HG02870 (cell line): Measurements from ENCODE around the gene GPR82.
A peak's percentile ranks its signal among the peaks of the same experiment; 100 is the strongest.
"Not testable (repeated sequence)": the region's sequence is repeated elsewhere in the genome, so short reads cannot be mapped to it uniquely, and the experiment has no call there.

ENCODE experiments used
- ATAC-seq: cut with Tn5 transposase; IDR thresholded peaks from one replicate; pipeline ENCODE4 v1.9.1; 2021; ENCODE audit warnings: mild to moderate bottlenecking, moderate library complexity; ENCODE audit not compliant: unreplicated experiment

GPR82 gene, protein sequence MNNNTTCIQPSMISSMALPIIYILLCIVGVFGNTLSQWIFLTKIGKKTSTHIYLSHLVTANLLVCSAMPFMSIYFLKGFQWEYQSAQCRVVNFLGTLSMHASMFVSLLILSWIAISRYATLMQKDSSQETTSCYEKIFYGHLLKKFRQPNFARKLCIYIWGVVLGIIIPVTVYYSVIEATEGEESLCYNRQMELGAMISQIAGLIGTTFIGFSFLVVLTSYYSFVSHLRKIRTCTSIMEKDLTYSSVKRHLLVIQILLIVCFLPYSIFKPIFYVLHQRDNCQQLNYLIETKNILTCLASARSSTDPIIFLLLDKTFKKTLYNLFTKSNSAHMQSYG

DNA sequence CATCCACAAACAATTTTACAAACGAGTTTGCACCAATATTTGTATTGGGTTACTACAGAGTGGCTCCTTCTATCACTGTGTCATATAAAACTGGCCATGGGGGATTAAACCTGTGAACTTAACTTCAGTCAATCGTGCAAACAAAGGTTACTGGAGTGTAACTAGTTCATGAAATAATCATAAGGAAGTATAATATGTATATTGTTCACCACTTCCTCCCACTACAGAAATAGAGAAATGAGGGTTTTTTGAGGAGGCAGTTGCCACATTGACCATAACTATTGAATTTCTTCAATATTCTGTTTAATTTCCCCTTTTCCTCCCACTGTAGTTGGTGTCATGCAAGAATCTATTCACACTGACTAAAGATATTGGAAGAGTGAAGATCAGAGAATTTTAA is at the start of gene GPR82:
Gene GPR82, plus strand, starts transcription at position 356 of the 400 bp plus-strand sequence. CDS start 2,846 bp downstream, outside the sequence.
- no peak for ATAC-seq

DNA sequence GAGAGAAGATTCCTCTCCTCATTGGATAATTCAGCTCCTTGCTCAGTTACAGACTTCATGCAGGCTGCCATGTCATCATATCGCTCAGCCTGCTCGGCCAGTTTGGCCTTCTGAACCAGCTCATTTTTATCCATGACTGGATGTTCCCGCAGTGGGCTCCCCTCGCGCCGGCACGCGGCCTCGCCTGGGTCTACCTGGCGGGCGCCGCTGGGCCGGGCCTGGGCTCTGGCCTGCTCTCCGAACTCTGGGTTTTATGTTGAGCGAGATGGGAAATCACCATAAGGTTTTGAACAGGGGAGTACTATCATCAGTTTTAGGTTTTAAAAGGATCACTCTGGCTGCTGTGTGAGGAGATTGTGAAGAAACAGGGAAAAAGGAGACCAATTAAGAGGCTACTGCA is 47.6 kb upstream of the GPR82 start:
- ATAC-seq = not testable (repeated sequence)

DNA sequence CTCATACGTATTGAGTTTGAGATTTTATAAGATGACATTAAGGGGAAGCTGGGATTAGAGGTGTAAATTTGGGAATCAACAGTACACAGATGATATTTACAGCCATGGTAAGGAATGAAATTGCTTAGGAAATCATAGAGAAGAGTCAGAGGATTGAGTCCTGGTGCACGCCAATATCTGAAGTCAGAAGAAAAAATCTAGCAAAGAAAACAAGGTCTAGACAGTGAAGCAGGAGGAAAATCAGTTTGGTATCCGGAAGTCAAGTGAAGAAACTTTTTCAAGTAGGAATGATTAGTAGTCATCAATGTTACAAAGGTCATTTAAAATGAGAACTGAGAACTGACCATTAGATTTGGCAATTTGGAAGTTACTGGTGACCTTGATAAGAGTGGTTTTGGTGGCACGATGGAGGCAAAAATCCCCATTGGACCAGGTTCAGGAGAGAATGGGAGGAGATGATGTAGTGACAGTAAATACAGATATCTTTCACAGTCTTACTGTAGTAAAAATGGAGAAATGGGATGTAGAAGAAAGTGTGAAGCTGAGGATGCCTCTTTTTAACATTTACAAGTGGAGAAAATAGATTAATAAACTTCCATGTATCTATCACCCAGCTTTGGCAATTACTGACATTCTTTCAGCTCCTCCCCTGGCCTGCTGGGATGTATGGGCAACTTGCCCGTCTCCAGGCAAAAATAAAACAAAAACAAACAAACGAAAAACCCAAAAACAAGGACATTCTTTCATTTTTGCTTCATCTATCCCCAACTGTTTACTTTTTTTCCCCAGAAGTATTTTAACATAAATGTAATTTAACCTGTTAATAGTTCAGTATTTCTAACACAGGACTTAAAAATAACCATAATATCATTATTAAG is 46.6 kb upstream of the GPR82 start:
- ATAC-seq = no peak

DNA sequence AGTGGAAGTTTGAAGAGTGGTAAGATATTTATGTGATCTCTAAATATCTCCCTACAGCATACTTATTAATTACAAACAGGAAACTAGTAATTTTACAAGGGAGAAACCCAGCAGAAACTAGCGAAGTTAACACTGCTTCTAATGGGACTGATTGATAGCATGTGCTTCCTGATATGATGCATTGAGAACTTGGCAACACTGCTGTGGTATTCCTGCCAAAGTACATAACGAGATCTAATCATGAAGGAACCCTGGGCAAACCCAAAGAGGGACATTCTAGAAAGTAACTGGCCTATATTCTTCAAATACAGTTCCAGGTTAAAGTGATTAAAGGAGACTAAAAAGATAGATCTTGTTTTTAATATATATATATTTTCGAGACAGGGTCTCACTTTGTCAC is 39.8 kb upstream of the GPR82 start:
- ATAC-seq = no peak

DNA sequence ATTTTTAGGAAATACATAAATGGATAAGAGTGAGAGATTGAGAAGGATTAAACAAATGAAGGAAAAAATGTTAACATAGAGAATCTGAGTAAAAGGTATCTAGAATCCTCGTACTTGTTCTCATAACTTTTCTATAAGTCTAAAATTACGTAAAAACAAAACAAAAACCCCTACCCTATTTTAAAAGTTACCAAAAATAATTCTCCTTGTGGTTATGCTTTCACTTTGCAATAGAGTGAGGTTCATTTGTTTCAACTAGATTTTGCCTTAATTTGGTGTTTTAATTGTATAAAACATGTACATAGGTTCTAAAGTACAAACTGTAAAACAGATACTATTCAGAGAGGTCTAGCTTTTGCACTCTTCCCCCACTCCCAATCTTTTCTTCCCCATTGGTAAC is 39.0 kb upstream of the GPR82 start:
- ATAC-seq = no peak

DNA sequence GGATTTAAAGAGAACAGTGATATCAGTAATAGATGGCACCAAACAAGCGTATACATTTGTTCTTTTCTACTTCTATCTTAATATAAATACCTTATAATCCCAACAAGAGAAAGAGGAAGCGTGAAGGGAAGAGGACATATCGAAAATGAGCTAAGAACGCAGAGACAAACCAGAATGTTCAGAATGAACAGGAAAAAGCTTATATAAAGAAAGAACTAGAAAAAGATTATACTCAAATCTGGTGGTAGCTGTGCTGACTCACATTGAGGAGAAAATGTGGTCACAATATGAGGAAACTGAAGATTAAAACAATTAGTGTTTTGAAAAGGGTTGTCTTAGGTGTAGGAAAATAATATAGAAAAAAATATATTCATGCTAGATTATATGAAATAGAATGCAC is 37.2 kb upstream of the GPR82 start:
- ATAC-seq = no peak

DNA sequence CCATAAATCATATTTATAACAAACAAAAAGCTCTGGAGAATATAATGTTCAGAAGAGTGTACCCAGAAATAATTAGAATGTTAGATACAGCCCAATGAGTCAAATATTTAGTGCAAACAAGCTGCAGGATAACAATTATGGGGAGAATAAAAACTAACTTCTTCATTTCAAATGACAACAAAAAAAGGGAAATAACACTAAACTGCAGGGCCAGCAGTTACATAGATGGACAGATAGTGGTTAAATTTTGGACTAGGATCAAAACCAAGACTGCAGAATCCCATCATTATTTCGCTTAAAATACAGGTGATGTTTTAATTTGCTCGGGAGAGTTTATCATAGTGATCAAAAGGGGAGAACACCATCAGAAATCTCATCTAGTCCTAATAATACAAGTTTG is 35.8 kb upstream of the GPR82 start:
- no peak for ATAC-seq

DNA sequence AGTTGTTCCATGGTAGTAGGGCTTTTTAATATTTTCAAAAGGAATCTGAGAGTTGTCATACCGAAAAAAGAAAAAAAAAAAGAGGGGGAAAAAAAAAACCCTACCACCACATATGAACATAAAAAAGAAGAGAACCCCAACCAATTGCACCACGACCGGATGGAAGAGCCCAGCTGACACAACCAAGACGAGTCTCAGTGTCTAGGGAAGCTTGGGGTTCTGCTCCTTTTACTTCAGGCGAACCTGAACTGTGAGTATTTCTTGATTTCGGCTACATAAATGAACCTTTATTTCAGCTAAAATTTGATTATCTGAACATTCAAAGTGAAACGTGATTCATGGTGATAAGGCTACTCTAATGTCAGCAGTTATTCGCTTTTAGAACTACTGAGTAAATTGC is 35.1 kb upstream of the GPR82 start, which contains the start of gene GPR34:
Gene GPR34, plus strand, starts transcription at position 139 of the 400 bp plus-strand sequence. CDS start 6,661 bp downstream, outside the sequence.
- no peak for ATAC-seq

DNA sequence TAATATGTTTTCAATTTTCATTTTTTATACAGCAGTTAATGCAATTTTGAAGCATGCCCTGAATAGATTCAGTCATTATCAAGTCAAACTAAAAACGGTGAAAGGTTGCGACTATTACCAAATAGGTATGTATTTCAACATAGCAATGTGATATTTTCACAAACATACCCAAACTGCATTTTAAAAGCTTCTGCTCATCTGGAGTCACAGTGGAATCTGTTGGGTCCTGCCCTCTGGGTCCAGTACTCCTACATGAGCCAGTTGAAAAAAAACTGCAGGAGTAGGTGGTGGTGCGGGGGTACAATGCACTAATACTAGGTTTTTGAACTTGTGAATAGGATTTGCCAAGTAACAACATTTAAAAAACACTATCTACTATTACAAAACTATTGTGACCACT is 34.3 kb upstream of the GPR82 start:
- no peak for ATAC-seq

DNA sequence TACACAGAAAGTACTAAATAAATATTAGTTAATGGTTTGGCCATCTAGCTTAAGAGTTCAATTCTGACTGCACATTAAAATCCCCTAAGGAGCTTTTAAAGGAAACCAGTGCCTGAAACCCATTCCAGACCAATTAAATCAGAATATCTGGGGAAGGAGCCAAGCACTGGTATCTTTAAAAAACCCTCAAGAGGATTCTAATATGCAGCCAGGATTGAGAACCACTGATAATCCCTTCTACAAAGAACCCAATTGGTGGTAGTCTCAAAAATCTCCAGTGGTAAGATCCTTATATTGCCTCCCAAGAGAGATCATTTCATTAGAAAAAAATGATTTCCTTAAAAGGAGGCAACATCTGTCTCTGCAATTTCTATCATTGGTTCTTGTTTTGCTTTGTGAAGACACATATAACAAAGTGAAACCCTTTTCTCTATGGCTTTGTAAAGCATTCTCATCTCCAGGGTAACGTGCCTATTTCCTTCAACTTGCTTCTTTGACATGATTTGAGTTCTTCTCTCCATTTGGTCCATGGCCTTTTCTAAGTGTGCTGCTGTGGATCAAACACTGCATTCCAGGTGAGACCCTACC is 31.7 kb upstream of the GPR82 start:
- no peak for ATAC-seq

DNA sequence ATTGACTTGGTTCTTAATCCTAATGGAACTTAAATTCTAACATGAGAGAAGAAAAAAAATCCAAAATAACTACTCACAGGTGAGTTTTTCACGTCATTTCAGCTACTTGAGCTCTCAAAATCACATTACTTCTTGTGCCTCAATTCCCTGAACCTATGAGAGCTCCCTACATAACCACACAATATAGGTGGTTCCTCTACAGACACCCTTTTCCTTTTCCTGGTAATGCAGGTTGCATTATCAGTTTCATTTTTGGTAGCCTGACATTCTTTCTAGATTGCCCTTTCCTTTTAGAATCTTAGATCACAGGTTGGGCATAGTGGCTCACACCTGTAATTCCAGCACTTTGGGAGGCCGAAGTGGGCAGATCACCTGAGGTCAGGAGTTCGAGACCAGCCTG is 31.0 kb upstream of the GPR82 start:
- ATAC-seq = no peak

DNA sequence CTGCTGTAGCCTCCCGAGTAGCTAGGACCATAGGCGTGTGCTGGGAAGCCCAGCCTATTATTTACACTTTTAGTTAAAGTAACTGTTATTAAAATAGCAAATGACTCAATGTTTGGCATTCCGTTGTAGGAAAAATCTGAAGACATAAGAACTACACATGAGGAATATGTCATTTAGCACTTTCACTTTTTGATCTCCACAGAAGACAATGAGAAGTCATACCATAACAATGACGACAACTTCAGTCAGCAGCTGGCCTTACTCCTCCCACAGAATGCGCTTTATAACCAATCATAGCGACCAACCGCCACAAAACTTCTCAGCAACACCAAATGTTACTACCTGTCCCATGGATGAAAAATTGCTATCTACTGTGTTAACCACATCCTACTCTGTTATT is 28.6 kb upstream of the GPR82 start:
- no peak for ATAC-seq

DNA sequence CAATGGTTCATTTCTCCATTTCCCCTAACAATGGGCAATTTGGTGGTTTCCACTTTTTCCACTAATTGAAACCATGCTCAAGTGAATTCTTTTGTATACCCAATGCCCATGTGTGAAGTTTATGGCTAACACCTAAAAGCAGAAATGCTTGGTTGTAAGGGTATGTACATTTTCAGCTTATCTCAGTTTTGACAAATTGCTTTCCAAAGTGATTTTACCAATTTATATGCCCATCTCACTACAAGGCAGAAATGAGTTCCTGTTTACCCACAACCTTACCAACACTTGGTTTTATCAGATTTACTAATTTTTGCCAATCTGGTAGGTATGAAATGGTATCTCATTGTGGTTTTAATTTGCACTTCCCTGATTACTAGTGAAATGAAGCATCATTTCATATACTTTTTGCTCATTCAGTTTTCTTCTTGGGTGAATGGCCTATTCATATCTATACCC is 20.4 kb upstream of the GPR82 start:
- ATAC-seq = no peak

DNA sequence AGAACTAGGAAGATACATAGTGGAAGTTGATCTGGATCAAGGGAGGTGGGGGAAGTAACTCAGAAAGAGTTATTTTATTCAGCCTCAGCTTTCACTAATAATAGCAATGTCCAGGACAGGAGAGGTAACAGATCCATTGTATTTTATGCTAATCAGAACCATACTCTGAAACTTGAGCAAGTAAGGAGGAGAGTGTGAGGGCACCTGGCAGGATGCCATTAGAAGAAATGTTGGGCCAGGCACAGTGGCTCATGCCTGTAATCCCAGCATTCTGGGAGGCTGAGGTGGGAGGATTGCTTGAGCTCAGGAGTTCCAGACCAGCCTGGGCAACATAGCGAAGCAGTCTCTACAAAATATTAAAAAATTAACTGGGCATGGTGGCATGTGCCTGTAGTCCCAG is 18.9 kb upstream of the GPR82 start:
- no peak for ATAC-seq

DNA sequence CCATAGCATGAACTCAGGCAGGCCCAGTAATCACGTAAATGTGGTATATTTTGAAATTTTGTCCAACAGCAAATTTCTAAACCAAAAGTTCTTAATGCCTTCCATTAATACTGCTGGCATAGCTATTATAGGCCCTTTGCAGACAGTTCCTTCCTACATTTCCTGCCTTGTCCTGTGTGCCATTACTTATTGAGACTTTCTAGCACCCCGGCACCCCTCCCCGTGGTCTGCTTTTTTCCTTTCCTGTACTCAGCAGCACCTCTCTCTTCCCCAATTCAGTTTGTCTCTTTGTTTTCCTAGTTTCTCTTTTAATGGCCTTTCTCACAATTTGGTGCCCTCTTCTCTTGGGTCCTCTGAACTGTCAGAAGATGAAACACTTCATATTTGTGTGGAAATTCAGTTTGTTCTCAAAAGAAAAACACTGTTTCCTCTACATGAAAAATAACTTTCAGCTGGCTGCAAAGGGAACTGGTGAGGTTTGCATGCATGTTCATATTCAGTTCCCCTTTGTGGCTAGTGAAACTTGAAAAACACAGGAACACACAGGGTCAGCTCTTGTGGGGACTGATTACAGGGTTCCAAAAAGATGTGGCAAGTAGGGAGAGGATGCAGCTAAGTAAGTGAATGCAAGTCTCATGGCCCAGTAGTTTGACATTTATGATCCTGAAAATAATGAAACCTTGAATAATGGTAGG is 18.2 kb upstream of the GPR82 start:
- peak; percentile 90 for ATAC-seq

DNA sequence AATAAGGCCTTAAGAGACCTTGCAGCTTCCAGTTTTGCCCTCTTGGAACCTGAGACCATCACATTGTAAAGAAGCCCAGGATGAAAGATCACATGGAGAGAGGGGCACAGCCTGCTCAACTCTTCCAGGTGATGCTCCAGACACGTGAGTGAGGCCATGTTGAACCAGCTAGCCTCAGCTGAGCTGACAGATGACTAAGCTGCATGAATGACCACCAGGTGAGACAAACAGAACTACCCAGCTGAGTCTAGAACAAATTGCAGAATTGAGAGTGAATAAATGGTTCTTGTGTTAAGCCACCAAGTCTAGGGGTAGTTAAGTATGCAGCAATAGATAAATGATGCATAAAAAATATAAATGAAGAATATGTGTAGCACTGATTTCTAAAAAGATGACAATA is 16.8 kb upstream of the GPR82 start:
- peak; percentile 39 for ATAC-seq

DNA sequence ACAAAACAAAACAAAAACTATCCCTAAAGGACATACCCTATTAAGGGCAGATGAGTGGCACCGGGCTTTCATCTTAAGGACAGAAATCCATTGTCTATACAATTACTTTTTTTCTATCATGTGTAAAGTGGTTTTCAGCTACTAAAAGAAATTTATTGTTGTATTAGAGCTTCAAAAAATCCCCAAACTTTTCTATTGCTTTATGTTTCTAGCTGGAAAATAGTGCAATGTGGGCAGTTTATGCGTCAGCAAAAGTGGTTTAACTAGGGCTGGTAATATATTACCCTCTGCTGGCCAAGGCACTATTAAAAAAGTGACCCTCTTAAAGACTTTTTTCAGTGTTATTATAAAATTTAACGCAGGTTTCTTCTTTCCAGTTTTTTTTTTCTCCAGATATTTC is 15.5 kb upstream of the GPR82 start:
- ATAC-seq = no peak

DNA sequence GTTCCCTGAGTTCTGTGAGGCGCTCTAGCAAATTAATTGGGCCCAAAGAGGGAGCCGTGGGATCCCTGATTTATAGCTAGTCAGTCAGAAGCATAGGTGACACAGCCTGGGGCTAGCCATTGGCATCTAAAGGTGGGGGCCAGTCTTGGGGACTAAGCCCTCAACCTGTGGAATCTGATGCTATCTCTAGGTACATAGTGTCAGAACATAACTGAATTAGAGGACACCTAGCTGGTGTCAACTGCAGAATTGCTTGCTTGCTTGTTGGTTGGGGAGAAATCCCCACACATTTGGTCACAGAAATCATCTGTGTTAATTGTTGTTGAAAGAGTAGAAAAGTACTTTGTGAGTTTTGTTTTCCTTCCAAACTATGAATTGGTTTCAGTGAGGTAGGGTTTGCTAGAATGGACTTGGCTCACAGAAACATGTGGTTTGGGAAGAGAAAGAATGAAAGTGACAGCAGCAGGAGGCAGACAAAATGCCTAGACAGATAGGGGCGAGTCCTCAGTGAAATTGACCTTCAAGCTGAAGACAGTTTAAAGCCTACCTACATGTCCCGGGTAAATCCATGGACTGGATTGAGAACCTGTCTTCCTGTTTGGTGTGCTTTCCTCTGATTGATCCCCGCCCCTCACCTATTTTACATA is 12.8 kb upstream of the GPR82 start:
- ATAC-seq = no peak

DNA sequence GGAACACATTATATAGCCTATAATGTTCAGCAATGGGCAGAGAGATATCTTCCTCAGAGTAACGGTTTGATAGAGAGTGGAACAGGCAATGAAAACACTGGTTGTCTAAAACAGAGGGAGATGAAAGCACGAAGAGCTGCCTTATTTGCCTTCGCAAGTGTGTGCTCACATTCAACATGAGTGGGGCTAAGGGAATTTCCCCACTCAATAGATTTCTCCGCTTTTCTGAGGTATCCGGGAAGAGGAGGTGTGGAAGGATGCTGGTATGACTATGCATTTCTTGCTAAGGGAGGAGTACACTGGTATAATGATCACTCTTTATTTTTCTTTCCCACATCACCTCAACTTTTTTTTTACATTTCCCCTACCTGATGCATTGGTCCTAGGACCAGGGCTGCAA is 7.8 kb upstream of the GPR82 start:
- ATAC-seq = no peak

DNA sequence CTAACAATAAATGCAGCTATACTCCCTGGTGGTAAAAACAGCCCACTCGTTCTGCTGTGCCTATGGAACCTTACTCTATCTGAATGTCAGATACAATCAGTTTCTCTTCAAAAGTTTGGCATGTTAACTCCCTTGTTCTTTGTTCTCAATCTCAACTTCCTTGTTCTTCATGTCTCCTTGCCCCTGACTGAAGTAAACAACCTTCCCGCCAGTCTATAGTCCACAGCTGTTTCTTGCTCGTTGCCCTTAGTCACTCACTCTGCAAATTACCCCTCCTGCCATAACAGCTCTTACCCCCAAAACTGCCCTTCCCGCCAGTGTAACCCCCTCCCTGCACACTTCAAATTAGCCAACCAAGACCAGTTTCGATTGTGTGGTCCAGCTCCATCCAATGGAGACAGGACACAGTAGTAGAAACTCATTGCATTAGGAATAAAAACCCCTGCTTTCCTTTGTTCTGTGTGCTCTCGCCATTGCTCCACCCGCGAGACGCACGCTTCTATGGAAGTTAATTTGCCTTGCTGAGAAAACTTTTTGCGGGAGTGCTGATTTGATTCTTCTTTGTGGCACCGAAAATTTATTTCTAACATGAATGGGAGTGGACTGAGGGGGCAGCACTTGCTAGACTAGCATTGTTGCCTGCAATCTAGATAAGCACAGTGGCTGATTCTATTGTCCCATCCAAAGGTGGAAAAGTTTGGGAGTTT is 7.1 kb upstream of the GPR82 start:
- ATAC-seq = no peak
